ENCODE data around the gene SAFB. TPM values are rescaled to one million over a fixed set of nuclear protein-coding genes. Genes with fewer than 3 reads are reported as not detected.

Gene SAFB
- total and polyA plus RNA-seq, 2 of the 4 experiments (the other 2 are of a cell fraction) = 18.5 to 41.2 TPM

DNA sequence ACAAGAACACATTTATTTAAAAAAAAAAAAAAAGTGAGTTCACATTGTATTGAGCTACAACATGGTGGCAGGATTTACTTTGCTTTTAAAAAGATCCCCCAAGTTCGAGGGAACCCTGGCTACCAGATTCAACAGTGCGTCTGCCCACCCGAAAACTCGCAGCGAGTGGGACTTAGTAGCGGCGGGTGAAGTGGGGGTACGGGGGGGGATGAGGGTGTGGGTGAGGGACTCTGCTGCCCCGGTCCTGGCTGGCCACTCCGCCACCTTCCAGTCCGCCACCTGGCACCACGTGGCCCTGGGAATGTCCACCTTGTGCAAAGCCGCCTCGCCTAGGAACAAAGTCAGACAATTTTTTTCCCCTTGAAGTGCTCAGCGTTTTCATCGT, 35.8 kb upstream of the SAFB start (continued):
- TF ChIP-seq, protein P1, sequence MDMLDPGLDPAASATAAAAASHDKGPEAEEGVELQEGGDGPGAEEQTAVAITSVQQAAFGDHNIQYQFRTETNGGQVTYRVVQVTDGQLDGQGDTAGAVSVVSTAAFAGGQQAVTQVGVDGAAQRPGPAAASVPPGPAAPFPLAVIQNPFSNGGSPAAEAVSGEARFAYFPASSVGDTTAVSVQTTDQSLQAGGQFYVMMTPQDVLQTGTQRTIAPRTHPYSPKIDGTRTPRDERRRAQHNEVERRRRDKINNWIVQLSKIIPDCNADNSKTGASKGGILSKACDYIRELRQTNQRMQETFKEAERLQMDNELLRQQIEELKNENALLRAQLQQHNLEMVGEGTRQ (IDR thresholded peaks at IDR 0.05; ENCODE audit: low read depth, low read length) = no peak
- TF ChIP-seq RFX5 (IDR thresholded peaks at IDR 0.05; ENCODE audit: low read depth, low read length) = no peak

DNA sequence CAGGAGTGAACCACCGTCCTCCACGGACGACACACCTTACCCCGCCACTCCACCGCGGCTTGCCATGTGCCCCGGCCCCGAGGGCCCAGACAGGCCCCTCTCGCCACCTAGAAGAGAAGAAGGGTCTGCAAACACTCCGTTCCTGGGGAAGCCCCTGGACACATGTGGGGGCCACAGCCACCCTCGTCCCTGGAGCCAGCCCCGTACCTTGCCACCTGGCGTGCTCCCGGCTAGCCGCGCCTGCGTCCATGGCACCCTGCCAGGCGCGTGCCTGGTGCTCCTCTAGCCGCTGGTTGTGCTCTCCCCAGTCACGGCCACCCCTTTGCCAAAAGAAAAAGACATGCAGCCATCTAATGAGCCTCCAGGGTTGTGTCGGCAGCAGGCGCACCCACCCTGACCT, 35.2 kb upstream of the SAFB start:
- Histone ChIP-seq H4K5ac (ENCODE audit: low read depth, low read length) (no peak overlapping the region), H4K91ac (ENCODE audit: insufficient read depth, low read depth, low read length) (no peak overlapping the region), H3K9me3 (ENCODE audit: control insufficient read depth, insufficient read depth, low read length) (no peaks in the 10 kb centered on the region), H2AK9ac (replicated peaks; ENCODE audit: low read depth, low read length, poor library complexity) (no peak overlapping the region), H3K14ac (replicated peaks; ENCODE audit: low read depth, low read length) (no peak overlapping the region), H2AFZ (replicated peaks; ENCODE audit: low read length, poor library complexity) (no peak overlapping the region), H3K4me3 (ENCODE audit: insufficient read depth, low read depth, low read length) (no peak overlapping the region), H3K18ac (ENCODE audit: low read depth, low read length) (no peak overlapping the region), H3K4ac (ENCODE audit: low read depth, low read length) (no peak overlapping the region), H3K4me2 (ENCODE audit: low read depth, low read length) (no peak overlapping the region), H3K23ac (ENCODE audit: low read depth, low read length) (no peak overlapping the region), H3K27ac (ENCODE audit: insufficient read depth, low read length) (no peak overlapping the region), H3K4me1 (ENCODE audit: control insufficient read depth, insufficient read depth, low read length) (no peaks in the 10 kb centered on the region), H4K20me1 (ENCODE audit: insufficient read depth, low read length) (no peaks in the 10 kb centered on the region; the same call in none of the 2 replicates), H2BK15ac (ENCODE audit: low read depth, low read length) (no peak overlapping the region), H4K8ac (ENCODE audit: low read depth in 2 of 2, low read length in 2 of 2) (no peak overlapping the region), H2AK5ac (ENCODE audit: low read depth, low read length) (no peak overlapping the region), H2BK120ac (ENCODE audit: low read depth, low read length) (no peak overlapping the region), H3K56ac (ENCODE audit: extremely low read depth, insufficient read depth, low read length) (no peak overlapping the region), H3K36me3 (ENCODE audit: control insufficient read depth, insufficient read depth, low read length) (peaks cover 63% of the 10 kb centered on the region), H2BK20ac (ENCODE audit: low read depth, low read length) (no peak overlapping the region), H3K79me1 (ENCODE audit: low read depth in 1 of 2, low read length in 2 of 2) (peaks cover 0 to 13% of the 10 kb centered on the region in 2 experiments; a peak in 2 of 4 replicates), H2BK5ac (ENCODE audit: low read depth, low read length, poor library complexity, severe bottlenecking) (no peak overlapping the region), H3K27me3 (ENCODE audit: control insufficient read depth, insufficient read depth, low read length) (no peaks in the 10 kb centered on the region), H3K9me1 (ENCODE audit: insufficient read depth, low read length) (no peaks in the 10 kb centered on the region), H3K9ac (ENCODE audit: low read depth, low read length) (no peak overlapping the region)
- ATAC-seq (ENCODE audit: low read depth) (no peak), DNase-seq (no peak)
- intact Hi-C loops (cut with micrococcal nuclease) = no loop called here
- ChIA-PET POLR2A (ENCODE audit: unreplicated experiment) (no interaction called here), CTCF (no interaction called here)
- TF ChIP-seq POLR2A (IDR thresholded peaks at IDR 0.05; ENCODE audit: low read depth, low read length) (no peak), MAFK (IDR thresholded peaks at IDR 0.05; ENCODE audit: low read depth, low read length) (no peak), SMC3 (IDR thresholded peaks at IDR 0.05; ENCODE audit: low read depth, low read length) (no peak), MXI1 (IDR thresholded peaks at IDR 0.05; ENCODE audit: borderline replicate concordance, low read depth, low read length) (no peak)
- in situ Hi-C loops (cut with MboI; ENCODE audit: low sequenced_read_pairs) = no loop called here
- dilution Hi-C loops (cut with HindIII; ENCODE audit: low sequenced_read_pairs, unreplicated experiment) = no loop called here
- WGBS, 2 experiments (ENCODE audit: extremely low coverage in 2 of 2, insufficient read length in 1 of 2) = 98% methylated on average over 10 of the region's 23 CpGs; no CpG with 5 or more reads in 1 of the 2 experiments
- BruUV-seq (replicated peaks) = no TSS peak
